22Rv1 (cell line): ENCODE data around the gene TEX2.

Experiments used
- CTCF ChIP-seq: fragments of 450-650 bp; IDR thresholded peaks from 2 replicates; pipeline ENCODE4 v1.5.1; 2017; ENCODE audit warnings: mild to moderate bottlenecking
- ZFX ChIP-seq: fragments of 450-650 bp; IDR thresholded peaks from 2 replicates; pipeline ENCODE4 v1.6.1; 2017; ENCODE audit warnings: antibody characterized with exemption, borderline replicate concordance

- TF ChIP-seq CTCF: no peak
- TF ChIP-seq ZFX: no peak
These were observed 75.0 kb downstream of the TEX2 start for GRCh38 chr17:64188088-64188487.
